Ishikawa (cell line): Measurements from ENCODE around the gene FCAMR.

Experiments
- CEBPB ChIP-seq: IDR thresholded peaks from 2 replicates; pipeline ENCODE4 v1.6.1; 2012
- CREB1 ChIP-seq: IDR thresholded peaks from 2 replicates; pipeline ENCODE4 v1.6.1; 2012; ENCODE audit warnings: low read depth
- EGR1 ChIP-seq: IDR thresholded peaks from 2 replicates; pipeline ENCODE4 v1.6.1; 2012
- EP300 ChIP-seq: IDR thresholded peaks from 2 replicates; pipeline ENCODE4 v1.6.1; 2012; ENCODE audit warnings: borderline replicate concordance
- FOXM1 ChIP-seq: IDR thresholded peaks from 2 replicates; pipeline ENCODE4 v1.6.1; 2012; ENCODE audit warnings: low read depth, borderline replicate concordance
- MAX ChIP-seq: IDR thresholded peaks from 2 replicates; pipeline ENCODE4 v1.6.1; 2012
- NFIC ChIP-seq: IDR thresholded peaks from 2 replicates; pipeline ENCODE4 v1.6.1; 2012
- RAD21 ChIP-seq: IDR thresholded peaks from 2 replicates; pipeline ENCODE4 v1.6.1; 2012; ENCODE audit warnings: low read depth
- TAF1 ChIP-seq: IDR thresholded peaks from 2 replicates; pipeline ENCODE4 v1.6.1; 2012; ENCODE audit warnings: low read depth, mild to moderate bottlenecking
- TEAD4 ChIP-seq: IDR thresholded peaks from 2 replicates; pipeline ENCODE4 v1.6.1; 2012
- USF1 ChIP-seq: IDR thresholded peaks from 2 replicates; pipeline ENCODE4 v1.6.1; 2012
- YY1 ChIP-seq: IDR thresholded peaks from 2 replicates; pipeline ENCODE4 v1.6.1; 2012; ENCODE audit warnings: low read depth
- ZBTB7A ChIP-seq: IDR thresholded peaks from 2 replicates; pipeline ENCODE4 v1.6.1; 2012; ENCODE audit warnings: low read depth
- TF ChIP-seq, protein P1 (sequence below): IDR thresholded peaks from 2 replicates; pipeline ENCODE4 v1.6.1; 2012; ENCODE audit warnings: low read depth, mild to moderate bottlenecking

- no peak for TF ChIP-seq EP300
- TF ChIP-seq, protein P1, sequence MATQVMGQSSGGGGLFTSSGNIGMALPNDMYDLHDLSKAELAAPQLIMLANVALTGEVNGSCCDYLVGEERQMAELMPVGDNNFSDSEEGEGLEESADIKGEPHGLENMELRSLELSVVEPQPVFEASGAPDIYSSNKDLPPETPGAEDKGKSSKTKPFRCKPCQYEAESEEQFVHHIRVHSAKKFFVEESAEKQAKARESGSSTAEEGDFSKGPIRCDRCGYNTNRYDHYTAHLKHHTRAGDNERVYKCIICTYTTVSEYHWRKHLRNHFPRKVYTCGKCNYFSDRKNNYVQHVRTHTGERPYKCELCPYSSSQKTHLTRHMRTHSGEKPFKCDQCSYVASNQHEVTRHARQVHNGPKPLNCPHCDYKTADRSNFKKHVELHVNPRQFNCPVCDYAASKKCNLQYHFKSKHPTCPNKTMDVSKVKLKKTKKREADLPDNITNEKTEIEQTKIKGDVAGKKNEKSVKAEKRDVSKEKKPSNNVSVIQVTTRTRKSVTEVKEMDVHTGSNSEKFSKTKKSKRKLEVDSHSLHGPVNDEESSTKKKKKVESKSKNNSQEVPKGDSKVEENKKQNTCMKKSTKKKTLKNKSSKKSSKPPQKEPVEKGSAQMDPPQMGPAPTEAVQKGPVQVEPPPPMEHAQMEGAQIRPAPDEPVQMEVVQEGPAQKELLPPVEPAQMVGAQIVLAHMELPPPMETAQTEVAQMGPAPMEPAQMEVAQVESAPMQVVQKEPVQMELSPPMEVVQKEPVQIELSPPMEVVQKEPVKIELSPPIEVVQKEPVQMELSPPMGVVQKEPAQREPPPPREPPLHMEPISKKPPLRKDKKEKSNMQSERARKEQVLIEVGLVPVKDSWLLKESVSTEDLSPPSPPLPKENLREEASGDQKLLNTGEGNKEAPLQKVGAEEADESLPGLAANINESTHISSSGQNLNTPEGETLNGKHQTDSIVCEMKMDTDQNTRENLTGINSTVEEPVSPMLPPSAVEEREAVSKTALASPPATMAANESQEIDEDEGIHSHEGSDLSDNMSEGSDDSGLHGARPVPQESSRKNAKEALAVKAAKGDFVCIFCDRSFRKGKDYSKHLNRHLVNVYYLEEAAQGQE = no peak
- TF ChIP-seq CREB1 = no peak
- no peak for TF ChIP-seq USF1
- TF ChIP-seq RAD21 = no peak
- no peak for TF ChIP-seq ZBTB7A
- TF ChIP-seq TEAD4 = no peak
- no peak for TF ChIP-seq FOXM1
- TF ChIP-seq EGR1 = no peak
- no peak for TF ChIP-seq TAF1
- no peak for TF ChIP-seq YY1
- TF ChIP-seq CEBPB = no peak
- TF ChIP-seq MAX = no peak
- no peak for TF ChIP-seq NFIC
Observed at GRCh38 chr1:207006083-207006482, 35.8 kb upstream of the FCAMR start.
